ENCODE measurements around the gene IPPK. TPM values are rescaled to one million over a fixed set of nuclear protein-coding genes. Genes with fewer than 3 reads are reported as not detected.

The IPPK gene, protein sequence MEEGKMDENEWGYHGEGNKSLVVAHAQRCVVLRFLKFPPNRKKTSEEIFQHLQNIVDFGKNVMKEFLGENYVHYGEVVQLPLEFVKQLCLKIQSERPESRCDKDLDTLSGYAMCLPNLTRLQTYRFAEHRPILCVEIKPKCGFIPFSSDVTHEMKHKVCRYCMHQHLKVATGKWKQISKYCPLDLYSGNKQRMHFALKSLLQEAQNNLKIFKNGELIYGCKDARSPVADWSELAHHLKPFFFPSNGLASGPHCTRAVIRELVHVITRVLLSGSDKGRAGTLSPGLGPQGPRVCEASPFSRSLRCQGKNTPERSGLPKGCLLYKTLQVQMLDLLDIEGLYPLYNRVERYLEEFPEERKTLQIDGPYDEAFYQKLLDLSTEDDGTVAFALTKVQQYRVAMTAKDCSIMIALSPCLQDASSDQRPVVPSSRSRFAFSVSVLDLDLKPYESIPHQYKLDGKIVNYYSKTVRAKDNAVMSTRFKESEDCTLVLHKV
- total RNA-seq = 10.2 and 11.3 TPM in 2 replicates

DNA sequence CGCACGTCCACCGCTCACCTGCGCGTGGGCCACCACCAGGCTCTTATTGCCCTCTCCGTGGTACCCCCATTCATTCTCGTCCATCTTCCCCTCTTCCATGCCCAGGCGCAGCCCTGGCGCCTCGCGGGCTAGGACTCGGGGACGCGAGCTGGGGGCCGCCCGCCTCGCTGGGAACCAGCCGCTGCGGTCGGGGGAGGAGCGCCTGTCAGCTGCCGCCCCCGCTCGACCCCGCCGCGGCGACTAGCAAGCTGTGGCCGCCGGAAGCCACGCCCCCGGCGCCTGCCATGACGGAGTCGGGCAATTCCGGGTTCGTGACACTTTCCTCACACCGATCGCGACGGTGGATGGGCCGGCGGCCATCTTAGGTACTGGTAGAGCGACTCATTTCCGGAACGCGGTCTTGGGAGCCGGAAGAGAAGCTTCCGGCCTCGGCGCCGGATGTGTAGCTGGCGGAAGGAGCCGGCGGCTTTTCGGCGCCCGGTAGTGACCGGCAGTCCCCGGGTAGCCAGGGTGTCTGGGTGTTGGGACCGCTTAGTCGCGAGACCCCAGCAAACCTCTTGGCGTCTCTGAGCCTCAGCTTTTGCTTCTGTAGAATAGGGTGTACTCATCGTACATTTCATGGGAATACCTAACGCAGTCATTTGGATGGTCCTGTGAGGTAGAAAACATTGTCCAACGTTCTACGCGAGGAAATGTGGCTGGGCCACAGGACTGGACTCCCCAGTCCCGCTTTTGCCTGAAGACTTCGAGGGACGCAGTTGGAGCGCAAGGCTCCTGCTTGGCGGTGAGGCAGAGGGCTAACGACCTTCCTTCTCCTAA, at the start of gene IPPK:
Gene IPPK (minus strand): TSS at position 242 of the 819 bp plus-strand sequence. CDS start 143 bp downstream, at position 99.

Other genes starting within 250 kb of the IPPK start
- not detected in 2 replicates for gene OMD, start 245.7 kb downstream of the IPPK start, total RNA-seq
- gene ASPN, start 187.6 kb downstream of the IPPK start, total RNA-seq = not detected in 2 replicates
- gene ECM2, start 134.1 kb downstream of the IPPK start, total RNA-seq = under 0.01 and 0.98 TPM in 2 replicates
- gene BICD2, start 94.7 kb upstream of the IPPK start, total RNA-seq = 31.0 and 42.4 TPM in 2 replicates
- 14.0 and 14.1 TPM in 2 replicates for gene ZNF484, start 207.9 kb upstream of the IPPK start, total RNA-seq